HG02885 (cell line): Measurements from ENCODE around the gene SLC30A7.
"Not testable (repeated sequence)": the region's sequence is repeated elsewhere in the genome, so short reads cannot be mapped to it uniquely, and the experiment has no call there.

Experiments used
- ATAC-seq: cut with Tn5 transposase; IDR thresholded peaks from one replicate; pipeline ENCODE4 v1.9.1; 2021; ENCODE audit warnings: mild to moderate bottlenecking; ENCODE audit not compliant: unreplicated experiment, poor library complexity

Gene SLC30A7

DNA sequence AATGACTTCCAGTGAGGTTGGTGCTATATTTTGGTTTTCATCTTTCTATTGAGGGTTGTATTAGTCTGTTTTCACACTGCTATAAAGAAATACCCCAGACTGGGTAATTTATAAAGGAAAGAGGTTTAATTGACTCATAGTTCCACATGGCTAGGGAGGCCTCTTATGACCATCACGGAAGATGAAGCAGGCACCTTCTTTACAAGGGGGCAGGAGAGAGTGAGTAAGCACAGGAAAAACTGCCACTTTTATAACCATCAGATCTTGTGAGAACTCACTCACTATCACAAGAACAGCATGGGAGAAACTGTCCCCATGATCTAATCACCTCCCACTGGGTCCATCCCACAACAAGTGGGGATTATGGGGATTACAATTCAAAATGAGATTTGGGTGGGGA lies 6.9 kb upstream of the SLC30A7 start:
- not testable (repeated sequence) for ATAC-seq

DNA sequence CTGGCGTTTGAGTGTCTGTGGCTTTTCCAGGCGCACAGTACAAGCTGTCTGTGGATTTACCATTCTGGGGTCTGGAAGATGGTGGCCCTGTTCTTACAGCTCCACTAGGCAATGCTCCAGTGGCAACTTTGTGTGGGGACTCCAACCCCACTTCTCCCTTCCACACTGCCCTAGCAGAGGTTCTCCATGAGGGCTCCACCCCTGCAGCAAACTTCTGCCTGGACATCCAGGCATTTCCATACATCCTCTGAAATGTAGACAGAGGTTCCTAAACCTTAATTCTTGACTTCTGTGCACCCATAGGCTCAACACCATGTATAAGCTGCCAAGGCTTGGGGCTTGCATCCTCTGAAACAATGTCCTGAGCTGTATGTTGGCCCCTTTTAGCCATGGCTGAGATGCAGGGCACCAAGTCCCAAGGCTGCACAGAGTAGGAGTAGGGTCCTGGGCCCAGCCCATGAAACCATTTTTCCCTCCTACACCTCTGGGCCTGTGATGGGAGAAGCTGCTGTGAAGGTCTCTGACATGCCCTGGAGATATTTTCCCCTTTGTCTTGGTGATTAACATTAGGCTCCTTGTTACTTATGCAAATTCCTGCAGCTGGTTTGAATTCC lies 5.9 kb upstream of the SLC30A7 start:
- not testable (repeated sequence) for ATAC-seq

DNA sequence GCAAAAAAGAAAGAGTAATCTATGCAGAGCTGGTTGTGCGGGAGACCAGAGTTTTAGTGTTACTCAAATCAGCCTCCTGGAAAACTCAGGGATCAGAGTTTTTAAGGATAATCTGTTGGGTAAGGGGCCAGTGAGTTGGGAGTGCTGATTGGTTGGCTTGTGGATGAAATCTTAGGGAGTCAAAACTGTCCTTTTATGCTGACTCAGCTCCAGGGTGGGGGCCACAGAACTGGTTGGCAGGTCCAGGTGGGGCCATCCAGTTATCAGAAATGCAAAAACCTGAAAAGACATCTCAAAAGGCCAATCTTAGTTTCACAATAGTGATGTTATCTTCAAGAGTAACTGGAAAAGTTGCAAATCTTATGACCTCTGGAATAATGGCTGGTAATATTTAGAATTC lies 4.5 kb upstream of the SLC30A7 start:
- ATAC-seq, result no peak

DNA sequence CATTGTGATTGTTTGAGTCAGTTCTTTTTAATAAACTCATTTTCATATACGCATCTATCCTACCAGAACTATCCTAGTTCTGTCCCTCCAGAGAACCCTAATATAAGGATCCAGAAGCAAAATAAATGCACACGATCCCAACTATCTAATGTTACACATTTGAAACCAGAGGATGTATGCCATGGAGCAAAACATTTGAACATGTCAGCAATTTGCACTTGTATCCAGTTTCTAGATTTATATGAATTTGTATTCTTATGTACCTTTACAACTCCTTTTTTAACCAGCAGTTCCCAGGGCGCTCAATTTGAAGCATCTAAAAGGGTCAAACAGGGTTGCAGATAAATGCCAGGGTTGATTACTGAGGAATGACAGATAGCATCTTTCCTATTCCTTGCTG lies 3.3 kb upstream of the SLC30A7 start:
- no peak for ATAC-seq

DNA sequence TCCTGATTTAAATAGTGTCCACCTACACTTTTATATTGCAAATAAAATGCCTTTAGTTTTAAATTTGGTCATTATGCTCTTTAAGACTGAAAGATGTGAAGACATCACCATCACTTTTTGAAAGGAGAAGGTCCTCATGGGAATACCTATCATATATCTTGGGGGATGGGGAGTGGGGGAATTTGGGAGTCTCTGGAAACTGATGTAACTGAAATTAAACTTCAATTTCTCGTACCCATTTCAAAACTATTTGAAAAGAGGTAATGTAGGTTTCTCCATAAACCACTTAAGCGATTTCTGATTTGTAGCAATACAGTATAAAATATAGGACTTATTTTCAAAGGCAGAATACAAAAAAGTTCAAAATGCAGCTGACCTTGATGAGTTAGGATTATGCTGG lies 2.2 kb upstream of the SLC30A7 start:
- no peak for ATAC-seq

DNA sequence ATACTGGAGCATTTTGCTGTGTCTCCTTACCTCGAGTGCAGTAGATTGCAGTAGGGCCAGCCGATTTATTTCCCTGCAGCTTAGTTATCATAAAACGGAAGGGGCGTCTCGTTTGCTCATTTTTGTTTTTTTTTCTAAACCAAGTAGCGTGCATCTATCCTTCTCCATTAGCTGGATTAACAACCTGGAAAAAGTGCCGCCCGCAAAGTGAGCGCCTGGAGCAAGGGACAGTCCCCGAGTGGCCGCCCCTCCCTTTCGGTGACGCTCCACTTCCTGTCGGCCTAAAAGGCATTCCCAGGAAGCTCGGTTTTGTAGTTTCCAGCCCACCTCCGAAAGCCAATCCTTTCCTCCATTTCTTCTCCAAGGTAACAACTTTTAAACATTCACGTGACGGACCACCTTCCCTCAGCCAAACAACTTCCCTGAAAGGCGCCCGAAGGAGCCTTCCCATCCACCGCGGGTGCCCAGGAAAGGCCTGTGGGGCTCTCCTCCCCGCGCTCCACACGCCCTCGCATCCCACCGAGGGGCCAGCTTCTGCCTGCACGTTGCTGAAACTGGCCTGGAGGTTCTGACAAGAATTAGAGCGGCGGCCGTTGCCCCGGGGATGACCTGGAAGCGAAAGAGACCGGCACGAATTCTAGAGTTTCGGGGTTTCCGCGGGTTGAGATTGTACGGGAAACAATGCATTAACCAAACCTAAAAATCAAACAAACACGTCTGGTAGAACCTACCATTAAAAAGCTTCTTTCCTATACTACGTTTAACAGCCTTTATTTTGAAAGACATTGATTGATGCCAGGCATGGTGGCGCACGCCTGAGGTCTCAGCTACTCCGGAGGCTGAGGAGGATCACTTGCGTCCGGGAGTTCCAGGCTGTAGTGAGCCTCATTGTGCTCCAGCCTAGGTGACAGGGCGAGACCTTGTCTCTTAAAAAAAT lies 1.0 kb upstream of the SLC30A7 start, which contains the start of gene EXTL2:
TSS of gene EXTL2 (minus strand) at position 240 of the 937 bp plus-strand sequence. CDS start 6,085 bp downstream, outside the sequence.
- peak; percentile 47 for ATAC-seq

DNA sequence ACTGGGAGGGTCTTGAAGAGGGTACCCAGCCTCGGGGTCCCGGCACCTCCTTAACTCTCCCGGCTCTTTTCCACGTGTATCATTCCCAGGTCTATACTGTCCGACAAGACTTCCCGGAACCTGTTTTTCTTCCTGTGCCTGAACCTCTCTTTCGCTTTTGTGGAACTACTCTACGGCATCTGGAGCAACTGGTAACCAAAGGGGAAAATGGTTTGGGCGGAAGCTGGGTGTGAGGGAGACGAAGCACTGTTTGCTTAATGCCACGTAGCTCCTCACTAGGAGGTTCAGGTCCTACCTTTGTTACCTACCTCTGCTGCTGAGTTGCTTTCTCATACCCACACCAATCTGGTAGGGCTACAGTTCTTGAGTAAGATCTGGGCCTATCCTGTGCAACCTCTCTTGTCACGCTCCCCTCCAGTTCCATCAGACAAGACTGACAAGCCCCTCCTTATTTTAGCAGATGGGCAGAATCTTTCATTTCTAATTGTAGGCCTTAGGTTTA lies 642 bp downstream of the SLC30A7 start:
- peak; percentile 42 for ATAC-seq

DNA sequence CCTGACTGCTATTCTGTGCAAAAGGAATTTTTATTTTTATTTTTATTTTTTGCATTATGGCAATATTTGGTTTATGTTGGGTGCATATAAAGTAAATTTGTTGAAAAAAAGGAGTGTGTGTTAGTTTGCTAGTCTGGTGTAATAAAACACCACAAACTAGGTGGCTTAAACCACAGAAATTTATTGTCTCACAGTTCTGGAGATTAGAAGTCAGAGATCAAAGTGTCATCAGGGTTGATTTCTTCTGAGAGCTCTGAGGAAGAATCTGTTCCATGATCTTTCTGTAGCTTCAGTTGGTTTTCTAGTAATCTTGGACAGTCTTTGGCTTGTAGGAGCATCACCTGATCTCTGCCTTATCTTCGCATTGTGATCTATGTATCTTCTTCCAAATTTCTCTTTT lies 6.5 kb downstream of the SLC30A7 start:
- no peak for ATAC-seq

GRCh38 chr1:100903777-100904176 lies 7.9 kb downstream of the SLC30A7 start:
- no peak for ATAC-seq

DNA sequence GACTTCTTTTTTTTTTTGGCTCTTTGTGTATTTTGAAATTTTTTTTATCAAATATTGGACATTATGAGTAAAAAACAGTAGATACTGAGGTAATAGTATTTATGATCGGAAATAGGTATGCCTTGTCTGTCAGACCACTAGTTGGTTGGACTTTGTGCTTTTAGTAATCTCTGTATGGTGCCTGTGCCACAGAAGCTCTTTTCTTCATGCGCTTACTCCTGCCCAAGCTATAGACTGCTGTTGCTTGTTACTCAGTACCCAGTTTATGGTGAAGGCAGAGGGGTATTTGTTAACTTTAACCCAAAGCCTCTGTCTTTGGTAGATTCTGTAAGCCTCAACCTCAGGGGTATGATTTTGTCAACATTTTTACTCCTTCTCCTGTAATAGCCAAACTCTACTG lies 8.6 kb downstream of the SLC30A7 start:
- no peak for ATAC-seq

GRCh38 chr1:100905181-100905580 lies 9.3 kb downstream of the SLC30A7 start:
- no peak for ATAC-seq

DNA sequence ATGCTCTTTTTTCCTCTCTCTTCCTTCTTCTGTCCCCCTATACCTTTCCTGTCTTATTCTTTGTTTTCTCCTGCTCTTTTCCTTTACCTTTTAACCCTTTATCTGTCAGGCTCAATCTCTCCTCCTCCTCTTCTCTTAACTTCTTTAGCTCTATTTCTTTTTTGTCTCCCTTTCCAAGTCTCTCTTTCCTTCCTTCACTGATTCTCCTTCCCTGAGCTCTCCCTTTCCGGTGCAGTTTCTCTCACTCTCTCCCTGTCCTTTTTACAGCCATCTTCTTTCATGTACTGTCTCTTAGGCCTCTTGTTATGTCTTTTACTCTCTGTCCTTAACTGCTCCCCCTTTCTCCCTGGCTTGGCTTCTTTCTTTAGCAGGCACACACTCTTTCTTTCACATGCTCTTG lies 12.0 kb downstream of the SLC30A7 start:
- ATAC-seq, result no peak

DNA sequence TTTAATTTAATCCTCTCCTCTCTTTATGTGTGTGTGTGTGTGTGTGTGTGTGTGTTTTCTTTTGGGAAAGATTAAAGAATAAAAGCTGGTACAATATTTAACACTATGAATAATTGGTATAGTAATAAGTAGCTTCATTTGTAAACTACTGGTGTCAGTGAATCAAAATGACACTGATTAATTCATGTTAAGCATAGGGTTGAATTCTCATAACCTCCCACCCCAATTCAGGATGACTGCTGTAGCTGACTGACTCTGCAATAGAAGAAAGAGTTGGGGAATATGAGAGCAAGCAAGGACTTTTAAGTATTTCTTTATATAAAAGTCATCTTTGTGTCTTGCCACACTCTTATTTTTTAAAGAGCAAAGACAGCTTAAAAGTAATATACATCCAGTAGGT lies 13.1 kb downstream of the SLC30A7 start:
- no peak for ATAC-seq

GRCh38 chr1:100912019-100912418 lies 16.1 kb downstream of the SLC30A7 start:
- ATAC-seq, result no peak

- ATAC-seq, result peak; percentile 39
Measured at GRCh38 chr1:100921110-100921706, 25.3 kb downstream of the SLC30A7 start.

GRCh38 chr1:100924212-100924611 lies 28.3 kb downstream of the SLC30A7 start:
- no peak for ATAC-seq

GRCh38 chr1:100924991-100925390 lies 29.1 kb downstream of the SLC30A7 start:
- no peak for ATAC-seq

DNA sequence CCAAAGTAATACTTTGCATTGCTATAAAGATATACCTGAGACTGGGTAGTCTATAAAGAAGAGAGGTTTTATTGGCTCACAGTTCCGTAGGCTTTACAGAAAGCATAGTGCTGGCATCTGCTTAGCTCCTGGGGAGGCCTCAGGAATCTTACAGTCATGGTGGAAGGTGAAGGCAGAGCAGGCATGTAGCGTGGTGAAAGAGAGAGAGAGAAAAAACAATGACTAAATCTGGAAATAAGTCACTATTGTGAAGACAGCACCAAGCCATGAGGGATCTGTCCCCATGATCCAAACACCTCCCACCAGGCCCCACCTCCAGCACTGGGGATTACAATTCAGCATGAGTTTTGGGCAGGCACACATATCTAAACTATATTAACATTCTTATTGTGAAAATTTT lies 30.4 kb downstream of the SLC30A7 start:
- ATAC-seq, result no peak

GRCh38 chr1:100927276-100927675 lies 31.4 kb downstream of the SLC30A7 start:
- ATAC-seq, result no peak

- ATAC-seq, result no peak
Measured at GRCh38 chr1:100928128-100928527, 32.2 kb downstream of the SLC30A7 start.

DNA sequence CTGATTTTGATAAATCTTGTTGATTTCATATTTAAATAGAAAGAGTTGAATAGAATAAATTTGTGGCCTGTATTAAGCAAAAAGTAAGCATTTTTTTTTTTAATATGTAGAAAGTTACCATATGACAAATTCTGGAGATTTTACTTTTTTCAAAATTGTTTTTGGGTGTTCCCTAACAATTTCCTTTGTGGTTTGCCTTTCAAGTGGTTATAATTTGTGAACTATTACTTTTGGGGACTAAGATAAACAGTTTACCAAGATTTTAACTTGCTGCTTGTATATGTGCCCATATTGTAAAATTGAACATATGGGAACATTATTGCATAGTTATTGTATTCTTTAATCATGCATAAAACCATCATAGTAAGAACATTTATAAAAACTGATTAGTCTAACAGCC lies 34.6 kb downstream of the SLC30A7 start:
- ATAC-seq, result no peak
